ENCODE measurements around the gene NRL. TPM values are rescaled to one million over a fixed set of nuclear protein-coding genes. Genes with fewer than 3 reads are reported as not detected.

The NRL gene
- total and polyA plus RNA-seq, 4 donors, result 2.7 to 5.4 (median 3.1) TPM

- ATAC-seq (ENCODE audit: insufficient read depth, low FRiP score) (no peak), DNase-seq (no peak)
- no peaks in the 10 kb centered on the region for H3K9me3 ChIP-seq (ENCODE audit: control insufficient read depth in 4 of 4, insufficient read depth in 3 of 4, low read length in 3 of 4)
- peaks cover 18 to 44% (median 24%) of the 10 kb centered on the region in 4 donors for H3K36me3 ChIP-seq (ENCODE audit: control insufficient read depth in 4 of 4, insufficient read depth in 4 of 4, low read length in 4 of 4)
- no peak overlapping the region for H3K4me3 ChIP-seq
- no peaks in the 10 kb centered on the region for H3K4me1 ChIP-seq (ENCODE audit: control insufficient read depth in 5 of 5, insufficient read depth in 5 of 5, low read length in 5 of 5)
- H3K27ac ChIP-seq (ENCODE audit: low read depth in 1 of 2, low read length in 1 of 2), result no peak overlapping the region
- H3K9ac ChIP-seq (ENCODE audit: insufficient read depth in 1 of 2, low read length in 2 of 2), result no peak overlapping the region
- 87 to 91% methylated on average over 9 of the region's 9 CpGs for WGBS, 2 donors
- TF ChIP-seq CTCF (IDR thresholded peaks at IDR 0.05; ENCODE audit: control extremely low read depth, extremely low read depth), result no peak
- H3K27me3 ChIP-seq (ENCODE audit: control insufficient read depth in 3 of 3, insufficient read depth in 3 of 3, low read length in 2 of 3), result no peaks in the 10 kb centered on the region
Observed at GRCh38 chr14:24123424-24124417, 9.0 kb upstream of the NRL start.

- Histone ChIP-seq H3K9me3 (ENCODE audit: control insufficient read depth in 4 of 4, insufficient read depth in 3 of 4, low read length in 3 of 4) (no peaks in the 10 kb centered on the region), H3K27ac (ENCODE audit: low read depth in 1 of 2, low read length in 1 of 2) (no peak overlapping the region), H3K4me1 (ENCODE audit: control insufficient read depth in 5 of 5, insufficient read depth in 5 of 5, low read length in 5 of 5) (no peaks in the 10 kb centered on the region), H3K27me3 (ENCODE audit: control insufficient read depth in 3 of 3, insufficient read depth in 3 of 3, low read length in 2 of 3) (no peaks in the 10 kb centered on the region), H3K9ac (ENCODE audit: insufficient read depth in 1 of 2, low read length in 2 of 2) (no peak overlapping the region), H3K36me3 (ENCODE audit: control insufficient read depth in 4 of 4, insufficient read depth in 4 of 4, low read length in 4 of 4) (peaks cover 24 to 51% (median 28%) of the 10 kb centered on the region in 4 donors), H3K4me3 (no peak overlapping the region)
- no peak for TF ChIP-seq CTCF (IDR thresholded peaks at IDR 0.05; ENCODE audit: control extremely low read depth, extremely low read depth)
- ATAC-seq (ENCODE audit: insufficient read depth, low FRiP score) (no peak), DNase-seq (no peak)
- WGBS, 2 donors, result 90% methylated on average over 8 of the region's 8 CpGs
Observed at GRCh38 chr14:24122898-24123297, 8.1 kb upstream of the NRL start.

- DNase-seq (no peak), ATAC-seq (ENCODE audit: insufficient read depth, low FRiP score) (no peak)
- WGBS, 2 donors, result 97 to 98% methylated on average over 4 of the region's 4 CpGs
- Histone ChIP-seq H3K36me3 (ENCODE audit: control insufficient read depth in 4 of 4, insufficient read depth in 4 of 4, low read length in 4 of 4) (peaks cover 26 to 52% (median 30%) of the 10 kb centered on the region in 4 donors), H3K27ac (ENCODE audit: low read depth in 1 of 2, low read length in 1 of 2) (no peak overlapping the region), H3K4me1 (ENCODE audit: control insufficient read depth in 5 of 5, insufficient read depth in 5 of 5, low read length in 5 of 5) (no peaks in the 10 kb centered on the region), H3K9ac (ENCODE audit: insufficient read depth in 1 of 2, low read length in 2 of 2) (no peak overlapping the region), H3K9me3 (ENCODE audit: control insufficient read depth in 4 of 4, insufficient read depth in 3 of 4, low read length in 3 of 4) (no peaks in the 10 kb centered on the region), H3K4me3 (no peak overlapping the region), H3K27me3 (ENCODE audit: control insufficient read depth in 3 of 3, insufficient read depth in 3 of 3, low read length in 2 of 3) (no peaks in the 10 kb centered on the region)
- TF ChIP-seq CTCF (IDR thresholded peaks at IDR 0.05; ENCODE audit: control extremely low read depth, extremely low read depth), result no peak
Observed at GRCh38 chr14:24122416-24122815, 7.7 kb upstream of the NRL start.

Data from lung (tissue), 12 donors.